ENCODE measurements around the gene USP17L21.
"Not testable (repeated sequence)": the region's sequence is repeated elsewhere in the genome, so short reads cannot be mapped to it uniquely, and the experiment has no call there.

USP17L21 gene

GRCh38 chr4:9262572-9262971 is at the start of gene USP17L21:
Gene USP17L21 (plus strand): TSS chr4:9262872. CDS start chr4:9262872, 0 bp downstream.
- H3K4me3 ChIP-seq (ENCODE audit: low read depth, low read length); H3K27me3 ChIP-seq (ENCODE audit: control insufficient read depth, insufficient read depth, low read length): not testable (repeated sequence)

DNA sequence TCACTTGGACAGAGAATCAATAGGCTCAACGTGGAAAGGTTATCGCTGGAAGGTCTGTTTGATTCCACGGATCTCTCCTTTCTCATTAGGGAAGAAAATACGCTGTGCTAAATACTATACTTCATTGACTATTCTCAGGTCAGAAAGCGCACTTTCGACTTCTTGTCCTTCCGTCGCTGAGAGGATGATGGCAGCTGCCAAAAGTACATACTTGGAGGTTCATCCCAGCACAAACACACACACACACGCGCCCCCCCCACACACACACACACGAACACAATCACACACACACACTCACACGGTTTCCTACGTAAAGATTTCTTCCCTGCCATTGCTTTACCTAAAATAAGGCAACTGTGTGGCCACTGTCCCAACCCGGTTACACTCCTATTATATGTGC is 48.0 kb upstream of the USP17L21 start:
- H3K4me2 ChIP-seq (ENCODE audit: low read length); H3K79me2 ChIP-seq; H3K27ac ChIP-seq; H3K27me3 ChIP-seq (ENCODE audit: control insufficient read depth, insufficient read depth, low read length); H3K4me1 ChIP-seq; H2AFZ ChIP-seq; H3K36me3 ChIP-seq (ENCODE audit: control insufficient read depth, insufficient read depth, low read length); H3K4me3 ChIP-seq (ENCODE audit: low read depth, low read length); H3K9ac ChIP-seq; H3K9me3 ChIP-seq (ENCODE audit: control insufficient read depth, low read length): not testable (repeated sequence)

More at GRCh38 chr4:9262572-9262971, at the start of gene USP17L21:
- H3K27ac ChIP-seq; H3K4me2 ChIP-seq (ENCODE audit: low read length); H2AFZ ChIP-seq; H3K4me1 ChIP-seq; H3K9me3 ChIP-seq (ENCODE audit: control insufficient read depth, low read length); H3K9ac ChIP-seq; H3K79me2 ChIP-seq; H3K36me3 ChIP-seq (ENCODE audit: control insufficient read depth, insufficient read depth, low read length): not testable (repeated sequence)

GRCh38 chr4:9215105-9215504 is 47.6 kb upstream of the USP17L21 start, which contains the start of gene USP17L11:
Gene USP17L11 (plus strand): TSS chr4:9215405. CDS start chr4:9215405, 0 bp downstream.
- H3K27me3 ChIP-seq (ENCODE audit: control insufficient read depth, insufficient read depth, low read length); H2AFZ ChIP-seq; H3K79me2 ChIP-seq; H3K36me3 ChIP-seq (ENCODE audit: control insufficient read depth, insufficient read depth, low read length); H3K4me2 ChIP-seq (ENCODE audit: low read length); H3K27ac ChIP-seq; H3K9me3 ChIP-seq (ENCODE audit: control insufficient read depth, low read length); H3K4me1 ChIP-seq; H3K4me3 ChIP-seq (ENCODE audit: low read depth, low read length); H3K9ac ChIP-seq: not testable (repeated sequence)

DNA sequence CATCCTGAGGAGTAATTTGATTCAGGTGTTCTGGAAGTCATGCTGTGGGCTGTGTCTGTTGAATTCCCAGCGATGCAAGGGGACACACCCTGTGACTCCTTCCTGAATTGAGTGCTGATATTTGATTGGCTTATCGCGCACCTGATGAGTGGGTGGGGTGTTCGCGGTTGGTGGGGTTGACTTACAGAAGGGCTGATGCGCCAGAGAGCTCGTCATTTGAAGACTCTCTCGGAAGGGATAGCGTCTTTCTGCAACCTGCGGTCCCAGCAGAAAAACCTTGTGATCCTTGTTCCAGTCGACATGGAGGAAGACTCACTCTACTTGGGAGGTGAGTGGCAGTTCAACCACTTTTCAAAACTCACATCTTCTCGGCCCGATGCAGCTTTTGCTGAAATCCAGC is 42.8 kb upstream of the USP17L21 start, which contains the start of gene USP17L12:
USP17L12 (plus strand) TSS at position 301 of the 400 bp plus-strand sequence; CDS start at position 301, 0 bp downstream.
- H3K27me3 ChIP-seq (ENCODE audit: control insufficient read depth, insufficient read depth, low read length); H3K36me3 ChIP-seq (ENCODE audit: control insufficient read depth, insufficient read depth, low read length); H3K27ac ChIP-seq; H3K4me2 ChIP-seq (ENCODE audit: low read length); H3K9me3 ChIP-seq (ENCODE audit: control insufficient read depth, low read length); H2AFZ ChIP-seq; H3K9ac ChIP-seq; H3K4me1 ChIP-seq; H3K4me3 ChIP-seq (ENCODE audit: low read depth, low read length); H3K79me2 ChIP-seq: not testable (repeated sequence)

- H3K4me1 ChIP-seq; H3K27me3 ChIP-seq (ENCODE audit: control insufficient read depth, insufficient read depth, low read length); H3K27ac ChIP-seq; H3K4me2 ChIP-seq (ENCODE audit: low read length); H3K4me3 ChIP-seq (ENCODE audit: low read depth, low read length); H3K9me3 ChIP-seq (ENCODE audit: control insufficient read depth, low read length); H3K36me3 ChIP-seq (ENCODE audit: control insufficient read depth, insufficient read depth, low read length); H3K79me2 ChIP-seq; H3K9ac ChIP-seq; H2AFZ ChIP-seq: not testable (repeated sequence)
Observed at GRCh38 chr4:9224596-9224995, 38.1 kb upstream of the USP17L21 start, which contains the start of gene USP17L13. Gene USP17L13 (plus strand): TSS chr4:9224896. CDS start chr4:9224896, 0 bp downstream.

DNA sequence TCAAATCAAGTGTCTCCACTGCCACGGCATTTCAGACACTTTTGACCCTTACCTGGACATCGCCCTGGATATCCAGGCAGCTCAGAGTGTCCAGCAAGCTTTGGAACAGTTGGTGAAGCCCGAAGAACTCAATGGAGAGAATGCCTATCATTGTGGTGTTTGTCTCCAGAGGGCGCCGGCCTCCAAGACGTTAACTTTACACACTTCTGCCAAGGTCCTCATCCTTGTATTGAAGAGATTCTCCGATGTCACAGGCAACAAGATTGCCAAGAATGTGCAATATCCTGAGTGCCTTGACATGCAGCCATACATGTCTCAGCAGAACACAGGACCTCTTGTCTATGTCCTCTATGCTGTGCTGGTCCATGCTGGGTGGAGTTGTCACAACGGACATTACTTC is 32.4 kb upstream of the USP17L21 start:
- H3K79me2 ChIP-seq; H3K36me3 ChIP-seq (ENCODE audit: control insufficient read depth, insufficient read depth, low read length); H2AFZ ChIP-seq; H3K9ac ChIP-seq; H3K4me3 ChIP-seq (ENCODE audit: low read depth, low read length); H3K27me3 ChIP-seq (ENCODE audit: control insufficient read depth, insufficient read depth, low read length); H3K27ac ChIP-seq; H3K4me2 ChIP-seq (ENCODE audit: low read length); H3K9me3 ChIP-seq (ENCODE audit: control insufficient read depth, low read length); H3K4me1 ChIP-seq: not testable (repeated sequence)

DNA sequence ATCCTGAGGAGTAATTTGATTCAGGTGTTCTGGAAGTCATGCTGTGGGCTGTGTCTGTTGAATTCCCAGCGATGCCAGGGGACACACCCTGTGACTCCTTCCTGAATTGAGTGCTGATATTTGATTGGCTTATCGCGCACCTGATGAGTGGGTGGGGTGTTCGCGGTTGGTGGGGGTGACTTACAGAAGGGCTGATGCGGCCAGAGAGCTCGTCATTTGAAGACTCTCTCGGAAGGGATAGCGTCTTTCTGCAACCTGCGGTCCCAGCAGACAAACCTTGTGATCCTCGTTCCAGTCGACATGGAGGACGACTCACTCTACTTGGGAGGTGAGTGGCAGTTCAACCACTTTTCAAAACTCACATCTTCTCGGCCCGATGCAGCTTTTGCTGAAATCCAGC is 28.6 kb upstream of the USP17L21 start, which contains the start of gene USP17L15:
USP17L15 (plus strand) TSS at position 301 of the 400 bp plus-strand sequence; CDS start at position 301, 0 bp downstream.
- not testable (repeated sequence) for H3K9me3 ChIP-seq (ENCODE audit: control insufficient read depth, low read length); H3K4me3 ChIP-seq (ENCODE audit: low read depth, low read length); H2AFZ ChIP-seq; H3K36me3 ChIP-seq (ENCODE audit: control insufficient read depth, insufficient read depth, low read length); H3K9ac ChIP-seq; H3K4me1 ChIP-seq; H3K79me2 ChIP-seq; H3K27ac ChIP-seq; H3K4me2 ChIP-seq (ENCODE audit: low read length); H3K27me3 ChIP-seq (ENCODE audit: control insufficient read depth, insufficient read depth, low read length)

DNA sequence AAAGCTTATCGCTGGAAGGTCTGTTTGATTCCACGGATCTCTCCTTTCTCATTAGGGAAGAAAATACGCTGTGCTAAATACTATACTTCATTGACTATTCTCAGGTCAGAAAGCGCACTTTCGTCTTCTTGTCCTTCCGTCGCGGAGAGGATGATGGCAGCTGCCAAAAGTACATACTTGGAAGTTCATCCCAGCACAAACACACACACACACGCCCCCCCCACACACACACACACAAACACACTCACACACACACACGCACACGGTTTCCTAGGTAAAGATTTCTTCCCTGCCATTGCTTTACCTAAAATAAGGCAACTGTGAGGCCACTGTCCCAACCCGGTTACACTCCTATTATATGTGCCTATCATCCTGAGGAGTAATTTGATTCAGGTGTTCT is 24.2 kb upstream of the USP17L21 start:
- not testable (repeated sequence) for H3K36me3 ChIP-seq (ENCODE audit: control insufficient read depth, insufficient read depth, low read length); H3K27ac ChIP-seq; H2AFZ ChIP-seq; H3K4me2 ChIP-seq (ENCODE audit: low read length); H3K79me2 ChIP-seq; H3K4me3 ChIP-seq (ENCODE audit: low read depth, low read length); H3K9ac ChIP-seq; H3K4me1 ChIP-seq; H3K9me3 ChIP-seq (ENCODE audit: control insufficient read depth, low read length); H3K27me3 ChIP-seq (ENCODE audit: control insufficient read depth, insufficient read depth, low read length)

GRCh38 chr4:9243579-9243978 is 19.1 kb upstream of the USP17L21 start, which contains the start of gene USP17L17:
Gene USP17L17 (plus strand): TSS chr4:9243879. CDS start chr4:9243879, 0 bp downstream.
- H3K4me2 ChIP-seq (ENCODE audit: low read length); H3K4me1 ChIP-seq; H3K4me3 ChIP-seq (ENCODE audit: low read depth, low read length); H3K9me3 ChIP-seq (ENCODE audit: control insufficient read depth, low read length); H3K27ac ChIP-seq; H3K36me3 ChIP-seq (ENCODE audit: control insufficient read depth, insufficient read depth, low read length); H3K79me2 ChIP-seq; H3K9ac ChIP-seq; H2AFZ ChIP-seq; H3K27me3 ChIP-seq (ENCODE audit: control insufficient read depth, insufficient read depth, low read length): not testable (repeated sequence)

GRCh38 chr4:9247953-9248680 is 14.6 kb upstream of the USP17L21 start, which contains the start of gene USP17L18:
Gene USP17L18 (plus strand): TSS chr4:9248630. CDS start chr4:9248630, 0 bp downstream.
- H3K4me3 ChIP-seq (ENCODE audit: low read depth, low read length); H2AFZ ChIP-seq; H3K9me3 ChIP-seq (ENCODE audit: control insufficient read depth, low read length); H3K4me1 ChIP-seq; H3K4me2 ChIP-seq (ENCODE audit: low read length); H3K27me3 ChIP-seq (ENCODE audit: control insufficient read depth, insufficient read depth, low read length); H3K36me3 ChIP-seq (ENCODE audit: control insufficient read depth, insufficient read depth, low read length); H3K27ac ChIP-seq; H3K9ac ChIP-seq; H3K79me2 ChIP-seq: not testable (repeated sequence)

DNA sequence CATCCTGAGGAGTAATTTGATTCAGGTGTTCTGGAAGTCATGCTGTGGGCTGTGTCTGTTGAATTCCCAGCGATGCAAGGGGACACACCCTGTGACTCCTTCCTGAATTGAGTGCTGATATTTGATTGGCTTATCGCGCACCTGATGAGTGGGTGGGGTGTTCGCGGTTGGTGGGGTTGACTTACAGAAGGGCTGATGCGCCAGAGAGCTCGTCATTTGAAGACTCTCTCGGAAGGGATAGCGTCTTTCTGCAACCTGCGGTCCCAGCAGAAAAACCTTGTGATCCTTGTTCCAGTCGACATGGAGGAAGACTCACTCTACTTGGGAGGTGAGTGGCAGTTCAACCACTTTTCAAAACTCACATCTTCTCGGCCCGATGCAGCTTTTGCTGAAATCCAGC is 9.6 kb upstream of the USP17L21 start, which contains the start of gene USP17L19:
USP17L19 (plus strand) TSS at position 301 of the 400 bp plus-strand sequence; CDS start at position 301, 0 bp downstream.
- not testable (repeated sequence) for H3K9me3 ChIP-seq (ENCODE audit: control insufficient read depth, low read length); H3K4me1 ChIP-seq; H3K27ac ChIP-seq; H3K4me3 ChIP-seq (ENCODE audit: low read depth, low read length); H2AFZ ChIP-seq; H3K4me2 ChIP-seq (ENCODE audit: low read length); H3K79me2 ChIP-seq; H3K27me3 ChIP-seq (ENCODE audit: control insufficient read depth, insufficient read depth, low read length); H3K9ac ChIP-seq; H3K36me3 ChIP-seq (ENCODE audit: control insufficient read depth, insufficient read depth, low read length)

Data from parathyroid adenoma (tissue), 2 donors.